ENCODE measurements around the gene COL15A1.

- TF ChIP-seq RAD21 (IDR thresholded peaks at IDR 0.05 in 1 of 2, conservative IDR thresholded peaks at IDR 0.05 in 1 of 2; ENCODE audit: low read depth in 2 of 2, low read length in 2 of 2): no peak
- no peak for TF ChIP-seq CTCF (IDR thresholded peaks at IDR 0.05; ENCODE audit: control extremely low read depth in 1 of 3, insufficient read depth in 1 of 3, low read depth in 1 of 3, low read length in 3 of 3)
- TF ChIP-seq CEBPB (IDR thresholded peaks at IDR 0.05; ENCODE audit: low read depth, low read length): no peak
- TF ChIP-seq, protein P1, sequence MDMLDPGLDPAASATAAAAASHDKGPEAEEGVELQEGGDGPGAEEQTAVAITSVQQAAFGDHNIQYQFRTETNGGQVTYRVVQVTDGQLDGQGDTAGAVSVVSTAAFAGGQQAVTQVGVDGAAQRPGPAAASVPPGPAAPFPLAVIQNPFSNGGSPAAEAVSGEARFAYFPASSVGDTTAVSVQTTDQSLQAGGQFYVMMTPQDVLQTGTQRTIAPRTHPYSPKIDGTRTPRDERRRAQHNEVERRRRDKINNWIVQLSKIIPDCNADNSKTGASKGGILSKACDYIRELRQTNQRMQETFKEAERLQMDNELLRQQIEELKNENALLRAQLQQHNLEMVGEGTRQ (IDR thresholded peaks at IDR 0.05; ENCODE audit: low read length): no peak
- no peak for TF ChIP-seq POLR2A (IDR thresholded peaks at IDR 0.05; ENCODE audit: control extremely low read depth in 1 of 2, low read depth in 2 of 2, low read length in 2 of 2)
- no peak for TF ChIP-seq HDAC2 (IDR thresholded peaks at IDR 0.05; ENCODE audit: borderline replicate concordance in 1 of 2, low read depth in 2 of 2, low read length in 2 of 2)
- no peak for TF ChIP-seq JUN (IDR thresholded peaks at IDR 0.05; ENCODE audit: low read depth, low read length)
- no peak for TF ChIP-seq EP300 (IDR thresholded peaks at IDR 0.05; ENCODE audit: borderline replicate concordance in 1 of 2, low read depth in 2 of 2, low read length in 2 of 2)
- TF ChIP-seq CBX5 (IDR thresholded peaks at IDR 0.05; ENCODE audit: low read depth, low read length): no peak
These were observed 14.1 kb downstream of the COL15A1 start for GRCh38 chr9:98957826-98958225.

Measured in H1 (cell line).